GM12891 (cell line): ENCODE measurements around the gene MACO1.

ENCODE experiments used
- DNase-seq: peaks from one replicate; pipeline ENCODE4 v3.0.0; 2011; ENCODE audit warnings: low spot score; ENCODE audit not compliant: insufficient read length
- FAIRE-seq: peaks from 2 replicates; lab custom pipeline; 2011; peaks lifted over from hg19 to GRCh38; lab: Jason Lieb, UNC
- PAX5 ChIP-seq: IDR thresholded peaks from 2 replicates; pipeline ENCODE4 v1.6.1; 2011; ENCODE audit warnings: low read length, moderate library complexity, mild to moderate bottlenecking; ENCODE audit not compliant: insufficient read depth, severe bottlenecking
- POLR2A ChIP-seq: IDR thresholded peaks from 2 replicates; pipeline ENCODE4 v1.6.1; 2011; ENCODE audit warnings: low read depth, low read length, control low read depth
- POLR2AphosphoS5 ChIP-seq: IDR thresholded peaks from 2 replicates; pipeline ENCODE4 v1.6.1; 2011; ENCODE audit warnings: low read depth, low read length, control low read depth
- POU2F2 ChIP-seq: IDR thresholded peaks from 2 replicates; pipeline ENCODE4 v1.6.1; 2011; ENCODE audit warnings: low read depth, mild to moderate bottlenecking, control low read depth, low read length, moderate library complexity
- SPI1 ChIP-seq: IDR thresholded peaks from 2 replicates; pipeline ENCODE4 v1.6.1; 2011; ENCODE audit warnings: low read depth, low read length, control low read depth
- TAF1 ChIP-seq: IDR thresholded peaks from 2 replicates; pipeline ENCODE4 v1.6.1; 2011; ENCODE audit warnings: low read depth, low read length, control low read depth

MACO1 gene

DNA sequence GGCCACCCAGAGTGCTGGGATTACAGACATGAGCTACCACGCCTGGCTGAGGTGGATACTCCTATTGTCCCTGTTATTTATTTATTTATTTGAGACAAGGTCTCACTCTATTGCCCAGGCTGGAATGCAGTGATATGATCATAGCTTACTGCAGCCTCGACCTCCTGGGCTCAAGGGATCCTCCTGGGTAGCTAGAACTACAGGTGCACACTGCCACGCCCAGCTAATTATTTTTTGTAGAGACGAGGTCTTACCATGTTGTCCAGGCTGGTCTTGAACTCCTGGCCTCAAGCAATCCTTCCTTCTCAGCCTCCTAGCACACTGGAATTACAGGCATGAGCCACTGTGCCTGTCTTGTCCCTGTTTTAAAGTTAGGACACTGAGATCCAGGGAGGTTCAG lies 117.9 kb downstream of the MACO1 start:
- DNase-seq: no peak
- peak; percentile 31 for FAIRE-seq
- TF ChIP-seq POLR2AphosphoS5: no peak

- FAIRE-seq (peak; percentile 97), DNase-seq (peak; percentile 94)
Observed at GRCh38 chr1:25549273-25550154, 118.8 kb downstream of the MACO1 start.

More at GRCh38 chr1:25549273-25550154, 118.8 kb downstream of the MACO1 start:
- no peak for TF ChIP-seq TAF1
- TF ChIP-seq POLR2AphosphoS5: peak; percentile 50; the same call in 1 of the 2 replicates
- peak; percentile 56 for TF ChIP-seq SPI1
- 0 out of 2 replicates have a peak, but pooled peaks have one; percentile 23 for TF ChIP-seq POLR2A
- 0 out of 2 replicates have a peak, but pooled peaks have one; percentile 7 for TF ChIP-seq POU2F2
- peak; percentile 60 for TF ChIP-seq PAX5
